ENCODE results near the gene TH. TPM values are rescaled to one million over a fixed set of nuclear protein-coding genes. Genes with fewer than 3 reads are reported as not detected.

The TH gene
- total and polyA plus RNA-seq, 5 donors, result not detected

- Histone ChIP-seq H3K27me3 (ENCODE audit: control insufficient read depth, insufficient read depth) (no peaks in the 10 kb centered on the region), H3K4me3 (ENCODE audit: low read length) (no peak overlapping the region), H3K9me3 (ENCODE audit: control insufficient read depth, low read length) (no peaks in the 10 kb centered on the region), H3K27ac (ENCODE audit: low read length) (no peak overlapping the region), H3K4me1 (ENCODE audit: control insufficient read depth, insufficient read depth, low read length) (no peaks in the 10 kb centered on the region)
- 84% methylated on average over 1 of the region's 1 CpG for WGBS
- no peak for DNase-seq
- intact Hi-C loops (cut with DNase I), result loop anchor here in 1 of 4 donors (5.0 kb wide), 1 partner anchor 96 kb away; no protein-coding TSS in a partner anchor
- no peak for ATAC-seq
Measured at GRCh38 chr11:2200957-2201519, 29.4 kb upstream of the TH start.

GRCh38 chr11:2200536-2200935, 28.9 kb upstream of the TH start:
- no peaks in the 10 kb centered on the region for H3K27me3 ChIP-seq (ENCODE audit: control insufficient read depth, insufficient read depth)
- no peak for ATAC-seq
- no peaks in the 10 kb centered on the region for H3K9me3 ChIP-seq (ENCODE audit: control insufficient read depth, low read length)
- H3K4me1 ChIP-seq (ENCODE audit: control insufficient read depth, insufficient read depth, low read length), result no peaks in the 10 kb centered on the region
- no peak overlapping the region for H3K27ac ChIP-seq (ENCODE audit: low read length)
- DNase-seq, result peak in 2 of 3 donors; percentile 22 to 40
- intact Hi-C loops (cut with DNase I), result loop anchor here in 1 of 4 donors (5.0 kb wide), 1 partner anchor 97 kb away; no protein-coding TSS in a partner anchor
- WGBS, result 76% methylated on average over 11 of the region's 11 CpGs
- H3K4me3 ChIP-seq (ENCODE audit: low read length), result no peak overlapping the region

GRCh38 chr11:2199466-2200341, 28.1 kb upstream of the TH start:
- WGBS, result 84% methylated on average over 22 of the region's 22 CpGs
- intact Hi-C loops (cut with DNase I), result loop anchor here (5.0 to 10.0 kb wide), 6 partner anchors 98 to 685 kb away; partner anchors contain the start of genes C11orf21 (in 1 of the 4), CDKN1C (in 1 of the 4) and TSPAN32 (in 1 of the 4)
- Histone ChIP-seq H3K4me3 (ENCODE audit: low read length) (no peak overlapping the region), H3K4me1 (ENCODE audit: control insufficient read depth, insufficient read depth, low read length) (no peaks in the 10 kb centered on the region), H3K27ac (ENCODE audit: low read length) (no peak overlapping the region), H3K9me3 (ENCODE audit: control insufficient read depth, low read length) (no peaks in the 10 kb centered on the region), H3K27me3 (ENCODE audit: control insufficient read depth, insufficient read depth) (no peaks in the 10 kb centered on the region)
- DNase-seq (peak in 2 of 3 donors; percentile 34), ATAC-seq (no peak)

GRCh38 chr11:2198621-2199365, 27.2 kb upstream of the TH start:
- DNase-seq, result peak in 2 of 3 donors; percentile 21 to 24
- Histone ChIP-seq H3K27me3 (ENCODE audit: control insufficient read depth, insufficient read depth) (no peaks in the 10 kb centered on the region), H3K9me3 (ENCODE audit: control insufficient read depth, low read length) (no peaks in the 10 kb centered on the region), H3K4me3 (ENCODE audit: low read length) (no peak overlapping the region), H3K27ac (ENCODE audit: low read length) (no peak overlapping the region), H3K4me1 (ENCODE audit: control insufficient read depth, insufficient read depth, low read length) (no peaks in the 10 kb centered on the region)
- 83% methylated on average over 21 of the region's 21 CpGs for WGBS
- ATAC-seq, result no peak
- intact Hi-C loops (cut with DNase I), result loop anchor here in 3 of 4 donors (5.0 to 10.0 kb wide), 6 partner anchors 99 to 686 kb away; partner anchors contain the start of genes C11orf21 (in 1 of the 3), CDKN1C (in 1 of the 3) and TSPAN32 (in 1 of the 3)

- Histone ChIP-seq H3K27ac (ENCODE audit: low read length) (no peak overlapping the region), H3K4me3 (ENCODE audit: low read length) (no peak overlapping the region), H3K27me3 (ENCODE audit: control insufficient read depth, insufficient read depth) (no peaks in the 10 kb centered on the region), H3K9me3 (ENCODE audit: control insufficient read depth, low read length) (no peaks in the 10 kb centered on the region), H3K4me1 (ENCODE audit: control insufficient read depth, insufficient read depth, low read length) (no peaks in the 10 kb centered on the region)
- WGBS, result 85% methylated on average over 28 of the region's 28 CpGs
- ATAC-seq (no peak), DNase-seq (peak in 2 of 3 donors; percentile 30 to 48)
- intact Hi-C loops (cut with DNase I), result loop anchor here (2.0 to 10.0 kb wide), 7 partner anchors 99 to 687 kb away; partner anchors contain the start of genes C11orf21 (in 1 of the 4), CDKN1C (in 1 of the 4) and TSPAN32 (in 1 of the 4)
Measured at GRCh38 chr11:2197771-2198520, 26.3 kb upstream of the TH start.

GRCh38 chr11:2196970-2197770, 25.6 kb upstream of the TH start:
- intact Hi-C loops (cut with DNase I), result loop anchor here (2.0 to 10.0 kb wide), 7 partner anchors 100 to 688 kb away; partner anchors contain the start of genes C11orf21 (in 1 of the 4), CDKN1C (in 1 of the 4) and TSPAN32 (in 1 of the 4)
- DNase-seq, result peak; percentile 76 to 90 (median 90)
- ATAC-seq, result peak; percentile 74 to 82
- 35% methylated on average over 23 of the region's 23 CpGs for WGBS
- no peak overlapping the region for H3K4me3 ChIP-seq (ENCODE audit: low read length)
- H3K27me3 ChIP-seq (ENCODE audit: control insufficient read depth, insufficient read depth), result no peaks in the 10 kb centered on the region
- no peak overlapping the region for H3K27ac ChIP-seq (ENCODE audit: low read length)
- H3K4me1 ChIP-seq (ENCODE audit: control insufficient read depth, insufficient read depth, low read length), result no peaks in the 10 kb centered on the region
- H3K9me3 ChIP-seq (ENCODE audit: control insufficient read depth, low read length), result no peaks in the 10 kb centered on the region

- 85% methylated on average over 7 of the region's 7 CpGs for WGBS
- DNase-seq (peak in 1 of 3 donors; percentile 31), ATAC-seq (no peak)
- Histone ChIP-seq H3K27me3 (ENCODE audit: control insufficient read depth, insufficient read depth) (no peaks in the 10 kb centered on the region), H3K27ac (ENCODE audit: low read length) (no peak overlapping the region), H3K9me3 (ENCODE audit: control insufficient read depth, low read length) (no peaks in the 10 kb centered on the region), H3K4me1 (ENCODE audit: control insufficient read depth, insufficient read depth, low read length) (no peaks in the 10 kb centered on the region), H3K4me3 (ENCODE audit: low read length) (no peak overlapping the region)
- intact Hi-C loops (cut with DNase I), result loop anchor here (2.0 to 10.0 kb wide), 7 partner anchors 102 to 689 kb away; partner anchors contain the start of genes C11orf21 (in 1 of the 4), CDKN1C (in 1 of the 4) and TSPAN32 (in 1 of the 4)
Measured at GRCh38 chr11:2195756-2196088, 24.1 kb upstream of the TH start.

GRCh38 chr11:2194877-2195755, 23.5 kb upstream of the TH start:
- no peaks in the 10 kb centered on the region for H3K9me3 ChIP-seq (ENCODE audit: control insufficient read depth, low read length)
- intact Hi-C loops (cut with DNase I), result loop anchor here in 3 of 4 donors (5.0 to 10.0 kb wide), 6 partner anchors 102 to 690 kb away; partner anchors contain the start of genes C11orf21 (in 1 of the 3), CDKN1C (in 1 of the 3) and TSPAN32 (in 1 of the 3)
- no peak overlapping the region for H3K4me3 ChIP-seq (ENCODE audit: low read length)
- no peak overlapping the region for H3K27ac ChIP-seq (ENCODE audit: low read length)
- WGBS, result 52% methylated on average over 24 of the region's 24 CpGs
- ATAC-seq, result peak in 1 of 2 donors; percentile 15
- H3K4me1 ChIP-seq (ENCODE audit: control insufficient read depth, insufficient read depth, low read length), result no peaks in the 10 kb centered on the region
- peak in 1 of 3 donors; percentile 70 for DNase-seq
- H3K27me3 ChIP-seq (ENCODE audit: control insufficient read depth, insufficient read depth), result no peaks in the 10 kb centered on the region
